IPS-NIHi7 (cell line): ENCODE data around the gene PDE2A.

Experiments
- DNase-seq: peaks from one replicate; pipeline ENCODE4 v3.0.0; 2012; ENCODE audit warnings: mixed read lengths; ENCODE audit errors: extremely low spot score

PDE2A gene

GRCh38 chr11:72704783-72705265, 30.6 kb upstream of the PDE2A start:
- no peak for DNase-seq

GRCh38 chr11:72704028-72704782, 30.0 kb upstream of the PDE2A start:
- no peak for DNase-seq

GRCh38 chr11:72703267-72704008, 29.2 kb upstream of the PDE2A start:
- DNase-seq, result peak; percentile 45

GRCh38 chr11:72702577-72703241, 28.5 kb upstream of the PDE2A start:
- DNase-seq, result no peak

- DNase-seq, result no peak
These were observed 27.9 kb upstream of the PDE2A start for GRCh38 chr11:72702096-72702495.

GRCh38 chr11:72701466-72701865, 27.2 kb upstream of the PDE2A start:
- no peak for DNase-seq

GRCh38 chr11:72700146-72700545, 25.9 kb upstream of the PDE2A start:
- no peak for DNase-seq

GRCh38 chr11:72697814-72698213, 23.6 kb upstream of the PDE2A start:
- DNase-seq, result no peak

GRCh38 chr11:72696866-72697700, 22.9 kb upstream of the PDE2A start:
- peak; percentile 90 for DNase-seq

- no peak for DNase-seq
These were observed 21.1 kb upstream of the PDE2A start for GRCh38 chr11:72695354-72695753.

GRCh38 chr11:72693271-72693968, 19.2 kb upstream of the PDE2A start:
- peak; percentile 46 for DNase-seq

GRCh38 chr11:72692498-72693237, 18.4 kb upstream of the PDE2A start:
- no peak for DNase-seq

- DNase-seq, result no peak
These were observed 15.9 kb upstream of the PDE2A start for GRCh38 chr11:72690166-72690565.

GRCh38 chr11:72688929-72689328, 14.7 kb upstream of the PDE2A start:
- DNase-seq, result no peak

GRCh38 chr11:72688486-72688885, 14.3 kb upstream of the PDE2A start:
- DNase-seq, result no peak

- no peak for DNase-seq
These were observed 13.1 kb upstream of the PDE2A start for GRCh38 chr11:72687326-72687725.

GRCh38 chr11:72686639-72687220, 12.5 kb upstream of the PDE2A start:
- no peak for DNase-seq

- no peak for DNase-seq
These were observed 11.6 kb upstream of the PDE2A start for GRCh38 chr11:72685560-72686480.
